HG03354 (cell line): ENCODE measurements around the gene NSD2.
A peak's percentile ranks its signal among the peaks of the same experiment; 100 is the strongest.
"Not testable (repeated sequence)": the region's sequence is repeated elsewhere in the genome, so short reads cannot be mapped to it uniquely, and the experiment has no call there.

Experiments used
- ATAC-seq: cut with Tn5 transposase; IDR thresholded peaks from one replicate; pipeline ENCODE4 v1.9.1; 2021; ENCODE audit warnings: mild to moderate bottlenecking; ENCODE audit not compliant: unreplicated experiment, poor library complexity, severe bottlenecking

Gene NSD2

GRCh38 chr4:1841201-1841886, 29.8 kb upstream of the NSD2 start:
- ATAC-seq: no peak

- no peak for ATAC-seq
Measured at GRCh38 chr4:1841887-1842210, 29.3 kb upstream of the NSD2 start.

- ATAC-seq: no peak
Measured at GRCh38 chr4:1842339-1842895, 28.8 kb upstream of the NSD2 start.

- no peak for ATAC-seq
Measured at GRCh38 chr4:1842993-1843448, 28.2 kb upstream of the NSD2 start.

GRCh38 chr4:1843852-1844251, 27.3 kb upstream of the NSD2 start:
- no peak for ATAC-seq

GRCh38 chr4:1844618-1845017, 26.6 kb upstream of the NSD2 start:
- not testable (repeated sequence) for ATAC-seq

- ATAC-seq: no peak
Measured at GRCh38 chr4:1846580-1846979, 24.6 kb upstream of the NSD2 start.

GRCh38 chr4:1850276-1850675, 20.9 kb upstream of the NSD2 start:
- no peak for ATAC-seq

GRCh38 chr4:1851160-1851559, 20.0 kb upstream of the NSD2 start:
- no peak for ATAC-seq

GRCh38 chr4:1851575-1852410, 19.4 kb upstream of the NSD2 start:
- ATAC-seq: no peak

- no peak for ATAC-seq
Measured at GRCh38 chr4:1852904-1853623, 18.1 kb upstream of the NSD2 start.

GRCh38 chr4:1854752-1855151, 16.4 kb upstream of the NSD2 start:
- ATAC-seq: no peak

GRCh38 chr4:1855333-1856070, 15.7 kb upstream of the NSD2 start:
- ATAC-seq: peak; percentile 38

- ATAC-seq: peak; percentile 95
Measured at GRCh38 chr4:1856071-1856942, 14.9 kb upstream of the NSD2 start, which contains the start of gene LETM1. Gene LETM1, minus strand, starts transcription at chr4:1856156. Its CDS starts 206 bp downstream, at chr4:1855950.

GRCh38 chr4:1856943-1857699, 14.1 kb upstream of the NSD2 start:
- no peak for ATAC-seq

- no peak for ATAC-seq
Measured at GRCh38 chr4:1857931-1858330, 13.3 kb upstream of the NSD2 start.

GRCh38 chr4:1859389-1859753, 11.8 kb upstream of the NSD2 start:
- ATAC-seq: no peak
